ENCODE data around the gene SIRPD. TPM values are rescaled to one million over a fixed set of nuclear protein-coding genes. Genes with fewer than 3 reads are reported as not detected.

SIRPD gene
- total and polyA plus RNA-seq, 2 of the 8 experiments (the other 6 are each of a cell fraction or from before 2014, with no cell fraction given) = not detected

DNA sequence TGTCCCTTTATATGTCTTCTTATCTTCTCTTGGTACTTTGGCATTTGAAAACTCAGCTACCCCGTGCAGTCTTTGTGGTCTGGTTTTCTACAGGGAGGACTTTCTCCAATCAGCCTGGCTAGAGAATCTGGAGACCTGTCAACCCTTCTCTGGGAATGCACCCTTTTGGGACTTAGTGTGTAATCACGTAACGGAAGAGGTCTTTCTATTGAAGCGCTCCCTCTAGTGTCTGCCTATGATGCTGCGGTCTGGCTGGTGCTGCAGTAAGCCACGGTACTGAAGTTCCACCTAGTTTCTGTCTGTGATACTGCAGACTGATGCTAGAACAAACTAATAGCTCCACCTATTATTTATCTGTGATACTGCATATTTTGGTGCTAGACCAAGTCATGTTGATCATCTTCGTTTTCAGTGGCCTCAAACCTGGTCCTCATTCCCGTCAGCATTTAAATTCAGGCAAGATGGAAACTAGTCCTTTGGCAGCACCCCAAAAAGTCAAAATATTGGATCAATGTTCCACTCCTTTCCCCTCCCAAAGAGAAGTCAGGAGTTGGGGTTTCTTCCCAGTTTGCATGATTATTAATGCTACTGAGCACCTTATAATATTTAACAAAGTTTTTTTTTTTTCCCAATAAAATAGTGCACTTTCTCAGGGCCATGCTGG is 53.8 kb downstream of the SIRPD start:
- Histone ChIP-seq H3K4me3 (ENCODE audit: extremely low read depth in 1 of 4, insufficient read depth in 2 of 4, low read depth in 3 of 4, low read length in 4 of 4) (no peak overlapping the region), H3K14ac (ENCODE audit: insufficient read length) (no peak overlapping the region), H3K23me2 (ENCODE audit: low read depth, low read length) (no peaks in the 10 kb centered on the region), H3K9ac (replicated peaks in 1 of 4; ENCODE audit: extremely low read depth in 1 of 4, low read depth in 3 of 4, low read length in 3 of 4) (no peak overlapping the region), H3K4me1 (replicated peaks in 1 of 4; ENCODE audit: control insufficient read depth in 3 of 4, insufficient read depth in 4 of 4, low read length in 3 of 4) (peaks cover 6 to 8% (median 8%) of the 10 kb centered on the region in 4 experiments; a peak in 6 of 7 replicates), H3K4ac (replicated peaks; ENCODE audit: insufficient read length, low read depth, low read length) (no peak overlapping the region), H3K79me2 (ENCODE audit: control insufficient read depth in 1 of 2, insufficient read depth in 2 of 2, low read length in 2 of 2) (no peaks in the 10 kb centered on the region), H4K5ac (ENCODE audit: insufficient read length, low read depth, low read length) (no peak overlapping the region), H3K4me2 (ENCODE audit: insufficient read depth in 1 of 2, low read depth in 2 of 2, low read length in 2 of 2) (no peak overlapping the region), H4K20me1 (replicated peaks in 1 of 2; ENCODE audit: control insufficient read depth in 1 of 2, insufficient read depth in 2 of 2, low read length in 2 of 2) (no peaks in the 10 kb centered on the region), H2AFZ (ENCODE audit: low read length) (no peak overlapping the region), H3K27me3 (replicated peaks in 1 of 4; ENCODE audit: control insufficient read depth in 3 of 4, extremely low read depth in 1 of 4, insufficient read depth in 3 of 4, low read length in 3 of 4) (no peaks in the 10 kb centered on the region; a peak in 1 of 7 replicates), H4K91ac (replicated peaks; ENCODE audit: insufficient read length, low read length) (no peak overlapping the region), H2AK5ac (ENCODE audit: low read depth, low read length) (no peak overlapping the region), H2BK20ac (ENCODE audit: low read length) (no peak overlapping the region), H3K36me3 (ENCODE audit: control insufficient read depth in 2 of 4, insufficient read depth in 4 of 4, low read length in 3 of 4) (no peaks in the 10 kb centered on the region), H3K27ac (ENCODE audit: low read depth, low read length) (no peak overlapping the region), H2BK15ac (ENCODE audit: low read length) (no peak overlapping the region), H4K8ac (ENCODE audit: extremely low read depth, insufficient read depth, low read length) (no peak overlapping the region), H2BK12ac (ENCODE audit: low read depth, low read length) (no peak overlapping the region), H3K18ac (ENCODE audit: extremely low read depth, low read length) (no peak overlapping the region), H3K23ac (ENCODE audit: insufficient read length) (no peak overlapping the region), H2BK5ac (ENCODE audit: low read depth, low read length) (no peak overlapping the region), H2BK120ac (replicated peaks; ENCODE audit: low read depth, low read length) (no peak overlapping the region), H3K79me1 (ENCODE audit: low read depth, low read length) (no peaks in the 10 kb centered on the region), H3K9me3 (ENCODE audit: insufficient read depth in 2 of 2, low read depth in 1 of 2, low read length in 1 of 2) (no peaks in the 10 kb centered on the region; a peak in 1 of 4 replicates), H3K56ac (replicated peaks; ENCODE audit: insufficient read length, low read depth, low read length) (no peak overlapping the region)
- ChIA-PET POLR2A (ENCODE audit: partially characterized antibody) (interaction anchor here (1.0 to 1.6 kb wide), 2 partner anchors 13 to 36 kb away, joined by 4 read pairs; no protein-coding TSS in a partner anchor), CTCF (ENCODE audit: partially characterized antibody) (interaction anchor here (0.6 to 4.6 kb wide), 57 partner anchors 9 to 991 kb away, joined by 3 to 63 read pairs (median 4); partner anchors contain the start of genes NSFL1C, SIRPB2 and SIRPD)
- DNase-seq (ENCODE audit: low read depth in 1 of 2, low spot score in 2 of 2) (peak; percentile 77 to 82), FAIRE-seq (peak; percentile 100)
- 8% methylated on average over 8 of the region's 8 CpGs; no CpG with 5 or more reads in 1 of the 2 experiments for WGBS, 2 experiments (ENCODE audit: extremely low coverage in 1 of 2, insufficient coverage in 1 of 2, insufficient read length in 1 of 2, insufficient replicate concordance in 2 of 2, low coverage in 1 of 2, low lambda C conversion rate in 2 of 2, missing lambda C conversion rate in 1 of 2)
- no peak for TF ChIP-seq HDAC6 (IDR thresholded peaks at IDR 0.05; ENCODE audit: low read depth, low read length)
- TF ChIP-seq TAF1 (IDR thresholded peaks at IDR 0.05; ENCODE audit: low read depth, low read length) = no peak
- 0 out of 2 replicates have a peak, but pooled peaks have one; percentile 19 for TF ChIP-seq BACH1 (IDR thresholded peaks at IDR 0.05; ENCODE audit: low read length)
- no peak for TF ChIP-seq CBX5 (IDR thresholded peaks at IDR 0.05; ENCODE audit: low read depth, low read length)
- TF ChIP-seq, protein P1, sequence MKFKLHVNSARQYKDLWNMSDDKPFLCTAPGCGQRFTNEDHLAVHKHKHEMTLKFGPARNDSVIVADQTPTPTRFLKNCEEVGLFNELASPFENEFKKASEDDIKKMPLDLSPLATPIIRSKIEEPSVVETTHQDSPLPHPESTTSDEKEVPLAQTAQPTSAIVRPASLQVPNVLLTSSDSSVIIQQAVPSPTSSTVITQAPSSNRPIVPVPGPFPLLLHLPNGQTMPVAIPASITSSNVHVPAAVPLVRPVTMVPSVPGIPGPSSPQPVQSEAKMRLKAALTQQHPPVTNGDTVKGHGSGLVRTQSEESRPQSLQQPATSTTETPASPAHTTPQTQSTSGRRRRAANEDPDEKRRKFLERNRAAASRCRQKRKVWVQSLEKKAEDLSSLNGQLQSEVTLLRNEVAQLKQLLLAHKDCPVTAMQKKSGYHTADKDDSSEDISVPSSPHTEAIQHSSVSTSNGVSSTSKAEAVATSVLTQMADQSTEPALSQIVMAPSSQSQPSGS (IDR thresholded peaks at IDR 0.05; ENCODE audit: low read length) = 0 out of 2 replicates have a peak, but pooled peaks have one; percentile 55
- TF ChIP-seq BCL11A (IDR thresholded peaks at IDR 0.05; ENCODE audit: low read depth in 2 of 2, low read length in 2 of 2) = no peak
- TF ChIP-seq, protein P2, sequence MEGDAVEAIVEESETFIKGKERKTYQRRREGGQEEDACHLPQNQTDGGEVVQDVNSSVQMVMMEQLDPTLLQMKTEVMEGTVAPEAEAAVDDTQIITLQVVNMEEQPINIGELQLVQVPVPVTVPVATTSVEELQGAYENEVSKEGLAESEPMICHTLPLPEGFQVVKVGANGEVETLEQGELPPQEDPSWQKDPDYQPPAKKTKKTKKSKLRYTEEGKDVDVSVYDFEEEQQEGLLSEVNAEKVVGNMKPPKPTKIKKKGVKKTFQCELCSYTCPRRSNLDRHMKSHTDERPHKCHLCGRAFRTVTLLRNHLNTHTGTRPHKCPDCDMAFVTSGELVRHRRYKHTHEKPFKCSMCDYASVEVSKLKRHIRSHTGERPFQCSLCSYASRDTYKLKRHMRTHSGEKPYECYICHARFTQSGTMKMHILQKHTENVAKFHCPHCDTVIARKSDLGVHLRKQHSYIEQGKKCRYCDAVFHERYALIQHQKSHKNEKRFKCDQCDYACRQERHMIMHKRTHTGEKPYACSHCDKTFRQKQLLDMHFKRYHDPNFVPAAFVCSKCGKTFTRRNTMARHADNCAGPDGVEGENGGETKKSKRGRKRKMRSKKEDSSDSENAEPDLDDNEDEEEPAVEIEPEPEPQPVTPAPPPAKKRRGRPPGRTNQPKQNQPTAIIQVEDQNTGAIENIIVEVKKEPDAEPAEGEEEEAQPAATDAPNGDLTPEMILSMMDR (IDR thresholded peaks at IDR 0.05; ENCODE audit: control extremely low read depth in 1 of 3, insufficient read depth in 1 of 3, low read depth in 1 of 3, low read length in 3 of 3) = peak; percentile 87 to 100 (median 100)
- TF ChIP-seq EZH2 (IDR thresholded peaks at IDR 0.05; ENCODE audit: low read depth, low read length, severe bottlenecking) = no peak

Measured in H1 (cell line).